SHP77 (cell line): Measurements from ENCODE around the gene GALNS.

Source experiments
- DNase-seq, 2 experiments: peaks; one replicate each; lab custom pipeline; 2025; lab: John Stamatoyannopoulos, UW

GALNS gene

GRCh38 chr16:88769617-88770460 is 86.9 kb downstream of the GALNS start:
- DNase-seq, result peak; percentile 77 to 82

- peak in 1 of 2 experiments; percentile 46 for DNase-seq
These were observed 88.5 kb downstream of the GALNS start for GRCh38 chr16:88768071-88768783.

- no peak for DNase-seq
These were observed 89.1 kb downstream of the GALNS start for GRCh38 chr16:88767546-88768070.

- no peak for DNase-seq
These were observed 89.8 kb downstream of the GALNS start for GRCh38 chr16:88766975-88767374.

DNA sequence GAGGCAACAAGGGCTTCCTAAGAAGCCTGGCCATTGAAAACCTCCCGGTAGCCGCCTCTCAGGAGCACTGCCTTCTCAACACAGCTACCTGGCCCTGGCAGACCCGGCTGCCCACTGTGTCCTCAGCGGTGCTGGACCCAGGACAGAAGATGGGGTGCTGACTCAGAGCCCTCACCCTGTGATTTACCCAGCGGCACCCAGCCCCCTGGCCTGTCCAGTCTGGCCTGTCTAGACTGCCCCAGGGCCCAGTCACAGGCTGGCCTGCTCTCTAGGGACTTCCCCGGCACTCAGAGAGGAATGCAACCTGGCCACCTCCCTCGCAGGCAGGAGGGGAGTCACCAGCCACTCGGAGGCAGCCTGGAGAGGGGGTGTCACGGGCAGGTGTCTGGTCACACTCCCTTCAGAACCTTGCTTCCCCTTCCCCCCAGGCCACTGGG is 91.8 kb downstream of the GALNS start:
- DNase-seq, result no peak

GRCh38 chr16:88764080-88764479 is 92.7 kb downstream of the GALNS start:
- DNase-seq, result no peak
